Putamen (tissue), 1 donor: Measurements from ENCODE around the gene TMEM132C.
"Not testable (repeated sequence)": the region's sequence is repeated elsewhere in the genome, so short reads cannot be mapped to it uniquely, and the experiment has no call there.

Experiments used
- DNase-seq: peaks from one replicate; pipeline ENCODE4 v3.0.0-alpha.2; 2016; ENCODE audit warnings: low spot score

Gene TMEM132C

DNA sequence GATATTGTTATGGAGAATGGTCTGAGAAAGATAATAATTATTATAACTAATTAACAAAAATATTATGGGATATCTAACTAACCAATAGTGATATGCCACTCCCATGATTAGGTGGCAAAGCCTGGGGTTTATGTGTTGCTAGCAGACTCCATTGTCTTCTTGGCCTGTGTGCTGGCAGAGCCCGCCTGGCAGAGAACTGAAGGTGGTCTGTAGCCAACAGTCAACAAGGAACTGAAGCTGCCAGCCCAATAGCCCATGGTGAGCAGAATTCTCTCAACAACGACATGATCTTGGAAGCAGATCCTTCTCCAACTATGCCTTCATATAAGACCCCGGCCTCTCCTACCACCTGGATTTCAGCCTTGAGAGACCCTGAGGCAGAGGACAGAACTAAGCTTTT lies 298.0 kb downstream of the TMEM132C start:
- no peak for DNase-seq

DNA sequence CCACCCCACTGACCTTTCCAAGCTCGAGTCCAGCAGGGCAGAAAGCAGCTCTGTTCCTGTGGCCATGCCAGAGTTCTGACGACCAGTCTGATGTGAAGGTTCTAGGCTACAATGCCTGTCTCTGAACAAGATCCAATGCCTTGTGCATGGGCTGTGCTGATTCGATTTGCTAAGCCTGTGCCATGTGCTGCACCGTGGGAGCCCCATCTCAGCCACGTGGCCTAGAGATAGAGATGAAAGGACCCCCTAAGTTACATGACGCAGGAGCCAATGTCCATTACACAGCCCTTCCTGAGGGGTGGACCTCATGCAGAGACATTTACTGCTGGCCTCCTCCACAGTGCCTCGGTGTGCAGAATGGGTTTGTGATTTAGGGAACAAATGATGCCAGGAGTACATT lies 300.8 kb downstream of the TMEM132C start:
- DNase-seq = no peak

DNA sequence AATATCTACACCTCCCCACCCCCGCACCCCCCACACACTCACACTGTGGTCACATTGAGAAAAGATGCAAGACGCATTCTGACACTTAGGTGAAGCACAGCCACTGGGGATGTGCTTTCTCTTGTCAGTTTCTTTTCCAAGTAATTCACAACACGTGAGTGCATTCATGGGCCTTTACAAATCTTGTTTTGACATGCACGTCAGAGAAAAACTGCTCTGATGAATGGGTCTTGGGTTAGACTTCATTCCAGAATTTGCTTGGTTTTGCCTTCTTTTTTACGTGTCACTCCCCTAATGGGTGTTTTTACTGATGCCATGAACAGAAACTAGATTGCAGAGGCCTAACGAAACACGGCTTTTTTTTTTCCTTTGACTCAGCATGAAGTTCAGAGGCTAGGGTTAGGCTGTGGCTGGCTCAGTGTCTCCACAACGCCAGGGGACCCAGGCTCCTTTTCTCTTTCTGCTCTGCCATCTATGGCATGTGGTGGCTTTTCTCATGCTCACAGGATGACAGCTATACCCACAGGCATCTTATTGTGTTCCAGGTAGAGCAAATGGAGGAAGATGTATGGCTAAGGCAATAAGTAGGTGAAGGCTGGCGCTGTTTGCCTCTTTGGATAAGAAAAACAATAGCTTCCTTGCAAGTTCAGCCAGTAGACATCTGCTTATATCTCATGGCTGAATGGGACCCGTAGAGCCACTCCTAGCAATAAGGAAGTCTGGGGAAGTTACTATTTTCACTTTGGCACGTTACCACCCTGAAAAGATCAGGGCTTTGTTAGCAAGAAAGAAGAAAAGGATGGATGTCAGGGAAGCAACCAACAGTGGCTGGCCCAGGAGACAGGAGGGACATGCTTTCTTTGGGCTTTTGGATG lies 303.5 kb downstream of the TMEM132C start:
- DNase-seq = no peak

DNA sequence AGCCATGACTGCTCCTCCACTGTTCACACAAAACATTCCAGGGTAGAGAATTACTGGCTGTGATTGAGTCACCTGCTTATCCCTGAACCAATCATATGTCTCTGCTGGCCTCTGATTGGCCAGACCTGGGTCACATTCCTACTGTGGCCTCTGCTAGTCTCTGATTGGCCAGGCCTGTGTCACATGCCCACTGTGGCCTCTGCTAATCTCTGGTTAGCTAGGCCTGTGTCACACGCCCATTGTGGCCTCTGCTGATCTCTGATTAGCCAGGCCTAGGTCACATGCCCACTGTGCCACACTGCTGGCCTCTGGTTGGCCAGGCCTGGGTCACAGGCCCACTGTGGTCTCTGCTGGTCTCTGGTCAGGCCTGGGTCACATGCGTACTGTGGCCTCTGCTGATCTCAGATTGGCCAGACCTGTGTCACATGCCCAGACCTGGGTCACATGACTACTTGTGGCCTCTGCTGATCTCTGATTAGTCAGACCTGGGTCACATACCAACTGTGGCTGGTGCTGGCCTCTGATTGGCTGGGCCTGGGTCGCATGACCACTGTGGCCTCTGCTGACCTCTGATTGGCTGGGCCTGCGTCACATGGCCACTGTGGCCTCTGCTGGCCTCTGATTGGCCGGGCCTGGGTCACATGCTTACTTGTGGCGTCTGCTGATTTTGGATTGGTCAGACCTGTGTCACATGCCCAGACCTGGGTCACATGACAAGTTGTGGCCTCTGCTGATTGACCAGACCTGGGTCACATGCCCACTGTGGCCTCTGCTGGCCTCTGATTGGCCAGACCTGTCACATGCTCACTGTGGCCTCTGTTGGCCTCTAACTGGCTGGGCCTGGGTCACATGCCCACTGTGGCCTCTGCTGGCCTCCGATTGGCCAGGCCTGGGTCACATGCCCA lies 305.2 kb downstream of the TMEM132C start:
- no peak for DNase-seq

DNA sequence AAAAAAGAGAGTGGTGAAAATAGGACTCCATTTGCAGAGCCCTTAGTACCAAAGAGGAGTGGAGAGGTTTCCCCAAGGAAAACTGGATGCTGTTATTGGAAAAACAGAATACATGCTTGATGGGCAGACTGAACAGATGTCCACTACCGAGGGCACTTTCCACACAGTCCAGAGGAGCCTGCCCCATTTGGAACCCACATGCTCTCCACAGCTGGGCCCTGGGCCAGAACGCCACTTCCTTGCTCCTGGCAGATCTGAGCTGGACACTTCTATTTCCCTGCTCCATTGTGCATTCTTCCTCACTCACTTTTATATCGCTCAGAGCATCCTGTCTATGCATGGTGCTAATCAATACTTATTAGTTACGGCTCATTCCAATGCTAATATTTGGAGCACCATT lies 306.9 kb downstream of the TMEM132C start:
- no peak for DNase-seq

DNA sequence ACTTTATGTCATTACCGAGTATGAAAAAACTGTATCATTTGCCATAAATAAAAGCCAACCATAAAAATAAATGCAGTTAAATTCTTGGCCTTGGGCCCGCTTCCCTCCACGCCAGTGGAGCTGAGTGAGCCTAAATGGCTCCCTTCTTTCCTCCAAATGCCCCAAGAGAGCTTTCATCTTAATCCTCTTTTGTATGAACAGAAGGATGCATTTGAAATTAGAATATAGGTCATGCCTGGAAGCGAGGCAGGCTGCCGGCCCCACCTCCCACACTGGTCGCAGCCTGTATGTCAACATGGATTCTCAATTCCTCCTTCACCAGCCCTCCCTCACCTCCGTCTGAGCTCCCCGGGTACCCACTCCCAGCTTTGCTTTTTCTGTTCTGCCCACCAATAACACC lies 311.1 kb downstream of the TMEM132C start:
- no peak for DNase-seq

DNA sequence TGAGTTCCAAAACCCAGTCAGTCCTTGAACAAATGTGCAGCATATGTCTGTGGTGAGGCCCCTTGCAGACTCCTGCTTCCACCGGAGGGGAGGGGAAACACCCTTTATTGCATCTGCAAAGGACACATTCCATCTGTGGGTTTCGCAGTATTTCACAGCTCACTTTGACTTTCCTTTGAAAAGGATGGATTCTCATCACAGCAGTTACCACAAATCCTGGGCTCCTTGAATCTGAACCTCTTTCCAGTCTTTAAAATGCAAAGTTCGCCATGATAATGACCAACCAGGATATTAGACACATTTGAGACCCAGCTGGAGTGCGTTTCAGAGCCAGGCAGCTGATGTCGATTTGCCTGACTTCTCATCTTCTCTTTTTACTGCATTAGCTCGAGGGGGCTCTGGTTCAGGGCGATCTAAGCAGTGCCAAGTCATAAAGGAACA lies 314.4 kb downstream of the TMEM132C start:
- DNase-seq = no peak

DNA sequence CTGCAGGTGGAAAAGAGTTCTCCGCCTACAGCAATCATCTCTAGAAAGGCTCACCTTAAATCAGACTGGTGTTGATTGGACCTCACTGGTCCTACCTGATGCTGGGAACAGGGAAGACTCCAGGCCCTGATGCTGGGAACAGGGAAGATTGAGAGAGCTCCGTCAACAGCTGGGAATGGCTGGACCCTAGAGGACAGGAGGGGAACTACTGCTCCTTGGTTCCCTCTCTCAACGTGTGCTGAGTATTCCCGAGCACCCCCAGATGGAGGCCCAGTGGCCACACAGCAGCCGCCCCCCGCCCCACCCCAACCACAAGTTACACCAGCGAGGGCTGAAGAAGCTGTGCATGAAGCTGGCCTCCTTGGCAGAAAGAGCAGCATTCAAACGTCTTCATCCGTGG lies 316.5 kb downstream of the TMEM132C start:
- DNase-seq = no peak

DNA sequence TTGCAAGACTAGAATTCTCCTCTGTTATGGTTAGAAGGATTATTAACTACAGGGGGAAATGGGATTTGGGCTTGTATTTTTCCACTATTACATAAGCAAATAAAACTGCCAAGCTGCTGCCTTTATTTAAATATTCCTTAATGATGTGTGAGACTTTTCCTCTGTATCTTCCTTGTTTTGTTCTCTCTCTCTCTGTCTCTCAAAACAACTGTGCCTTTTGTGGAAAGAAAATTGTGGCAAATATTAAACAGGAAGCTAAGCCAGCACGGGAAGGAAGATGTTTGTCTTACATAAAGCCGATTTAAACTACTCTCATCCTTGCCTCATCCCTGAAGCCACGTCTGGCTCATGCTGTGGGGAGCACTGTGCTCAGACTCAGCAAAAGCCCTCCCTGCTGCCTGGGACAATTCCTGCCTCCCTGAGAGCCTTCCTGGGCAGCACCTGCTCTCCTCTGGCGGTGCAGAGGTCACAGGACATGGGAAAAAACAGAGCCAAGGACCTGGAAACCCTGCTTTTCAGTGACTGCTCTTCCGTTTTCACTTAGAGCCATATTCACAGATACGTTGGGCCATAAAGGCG lies 319.6 kb downstream of the TMEM132C start:
- DNase-seq = no peak

DNA sequence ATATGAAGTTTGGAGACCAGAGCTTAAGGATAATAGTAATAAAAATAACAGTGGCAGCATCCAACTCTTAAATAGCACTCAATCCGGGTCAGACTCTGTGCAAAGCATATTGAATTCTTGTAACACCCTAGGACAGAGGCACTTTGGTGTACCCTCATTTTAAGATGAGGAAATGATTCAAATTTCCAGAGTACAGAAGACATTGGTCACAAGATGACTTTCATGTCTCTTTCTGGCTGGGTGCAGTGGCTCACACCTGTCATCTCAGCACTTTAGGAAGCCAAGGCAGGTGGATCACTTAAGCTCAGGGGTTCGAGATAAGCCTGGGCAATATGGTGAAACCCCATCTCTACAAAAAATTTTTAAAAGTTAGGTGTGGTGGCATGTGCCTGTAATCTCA lies 320.9 kb downstream of the TMEM132C start:
- no peak for DNase-seq

DNA sequence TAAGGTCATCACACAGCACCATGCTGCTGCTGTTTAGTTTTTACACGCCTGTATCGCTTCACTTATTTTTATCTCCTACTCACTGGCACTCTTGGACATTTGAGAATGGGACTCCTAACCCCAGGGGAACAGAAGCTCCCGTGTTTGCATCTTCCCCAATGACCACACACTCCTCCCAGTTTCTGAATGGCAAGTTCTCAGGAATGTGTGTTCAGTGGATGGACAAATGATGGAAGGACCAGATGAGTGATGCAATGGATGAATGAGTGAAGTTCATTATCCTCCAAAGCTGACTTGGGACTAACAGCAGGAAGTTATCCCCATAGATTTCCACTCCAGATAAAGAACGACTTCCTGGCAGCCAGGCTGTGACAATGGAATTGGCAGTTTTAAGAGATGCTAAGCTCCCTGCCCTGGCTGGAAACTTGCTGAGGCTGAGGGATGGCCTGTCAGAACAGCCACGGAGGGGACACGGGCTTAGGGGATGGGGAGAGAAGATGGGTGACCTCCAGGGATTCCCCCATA lies 325.3 kb downstream of the TMEM132C start:
- DNase-seq = no peak

DNA sequence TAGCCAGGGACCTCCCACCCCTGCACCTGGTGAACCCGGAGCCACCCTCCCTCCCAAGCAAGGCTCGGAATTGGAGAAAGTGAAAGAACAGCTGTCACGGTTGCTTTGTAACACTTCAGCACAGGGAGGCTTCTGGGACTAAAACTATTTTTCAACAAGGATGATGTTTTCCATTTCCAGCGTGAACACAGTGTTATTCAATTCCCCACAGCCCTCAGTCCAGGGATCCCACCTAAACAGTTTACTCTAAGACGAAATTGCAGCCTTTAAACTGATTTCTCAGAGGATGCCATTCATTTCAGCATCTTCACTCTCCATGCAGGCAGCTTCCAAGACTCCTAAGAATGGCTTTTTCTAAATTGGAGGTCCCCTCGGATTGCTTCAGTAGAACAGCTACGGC lies 327.6 kb downstream of the TMEM132C start:
- no peak for DNase-seq

DNA sequence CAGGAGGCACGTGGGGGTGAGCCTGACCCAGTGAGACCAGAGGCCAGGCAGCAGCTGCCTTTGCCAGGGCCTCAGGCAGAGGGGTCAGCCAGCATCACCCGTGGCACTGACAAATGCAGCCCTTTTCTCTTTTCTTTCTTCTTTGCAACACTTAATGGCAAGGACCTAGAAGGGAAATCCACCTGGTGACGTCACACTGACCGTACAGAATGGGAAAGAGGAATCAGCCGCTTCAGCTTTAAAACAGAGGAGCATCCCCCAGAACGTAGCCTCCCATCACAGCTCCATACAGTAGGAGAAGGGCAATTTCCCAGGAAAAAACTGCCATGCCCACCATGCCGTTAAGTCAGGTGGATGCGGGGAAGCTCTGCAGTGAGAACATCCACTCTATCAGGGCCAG lies 328.6 kb downstream of the TMEM132C start:
- DNase-seq = no peak

DNA sequence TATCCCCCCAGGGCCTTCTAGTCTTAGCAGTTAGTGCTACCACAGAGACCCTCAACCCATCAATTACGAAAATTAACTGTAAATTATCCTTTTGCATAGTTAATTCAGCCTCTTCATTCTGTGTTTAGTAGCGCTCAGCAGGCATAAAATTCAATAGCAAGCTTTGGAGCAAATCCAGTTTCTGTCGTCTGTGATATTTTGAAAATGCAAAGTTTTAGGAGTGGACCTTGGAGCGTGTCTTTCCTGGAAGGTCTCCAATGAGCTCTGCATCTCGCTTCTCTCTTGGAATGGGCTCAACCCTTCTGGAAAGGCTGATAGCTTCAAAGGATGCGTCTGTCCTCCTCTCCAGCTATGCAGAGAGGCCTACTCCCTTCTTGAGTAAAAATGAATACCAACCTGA lies 333.9 kb downstream of the TMEM132C start:
- DNase-seq = no peak

DNA sequence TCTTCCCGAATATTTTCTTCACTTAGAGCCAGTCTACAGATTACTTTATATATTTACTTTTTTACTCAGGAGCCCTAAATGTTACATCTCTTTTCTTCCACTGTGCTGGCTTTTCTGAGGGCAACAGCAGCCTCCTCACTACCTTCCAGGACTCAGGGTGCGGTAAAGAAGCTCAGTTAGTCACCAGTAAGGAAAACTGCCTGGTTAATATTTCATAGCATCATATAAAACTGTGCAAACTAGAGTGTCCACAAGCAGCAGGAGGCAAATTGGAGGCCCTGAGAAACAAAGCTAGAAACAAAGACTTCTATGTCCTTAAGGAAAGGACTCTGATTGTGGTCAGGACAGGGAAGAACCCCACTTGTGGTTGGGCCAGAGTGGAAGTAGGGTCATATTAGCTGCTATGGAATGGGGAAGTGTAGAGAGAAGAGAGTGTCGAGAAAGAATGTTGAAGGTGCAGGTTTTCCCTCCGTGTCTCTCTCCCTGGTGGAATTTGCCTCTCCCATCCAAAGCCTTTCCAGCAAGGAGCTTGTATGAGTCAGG lies 336.7 kb downstream of the TMEM132C start:
- no peak for DNase-seq

DNA sequence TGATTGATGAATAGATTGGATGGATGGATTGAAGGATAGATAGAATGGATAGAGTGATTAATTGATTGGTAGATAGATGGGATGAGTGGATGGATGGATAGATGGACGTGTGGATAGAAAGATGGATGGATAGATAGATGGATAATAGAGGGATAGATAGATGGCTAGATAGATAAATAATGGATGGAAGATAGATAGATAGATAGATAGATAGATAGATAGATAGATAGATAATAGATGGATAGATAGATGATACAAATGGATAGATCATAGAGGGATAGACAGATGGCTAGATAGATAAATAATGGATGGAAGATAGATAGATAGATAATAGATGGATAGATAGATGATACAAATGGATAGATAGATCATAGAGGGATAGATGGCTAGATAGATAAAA lies 337.2 kb downstream of the TMEM132C start:
- not testable (repeated sequence) for DNase-seq

DNA sequence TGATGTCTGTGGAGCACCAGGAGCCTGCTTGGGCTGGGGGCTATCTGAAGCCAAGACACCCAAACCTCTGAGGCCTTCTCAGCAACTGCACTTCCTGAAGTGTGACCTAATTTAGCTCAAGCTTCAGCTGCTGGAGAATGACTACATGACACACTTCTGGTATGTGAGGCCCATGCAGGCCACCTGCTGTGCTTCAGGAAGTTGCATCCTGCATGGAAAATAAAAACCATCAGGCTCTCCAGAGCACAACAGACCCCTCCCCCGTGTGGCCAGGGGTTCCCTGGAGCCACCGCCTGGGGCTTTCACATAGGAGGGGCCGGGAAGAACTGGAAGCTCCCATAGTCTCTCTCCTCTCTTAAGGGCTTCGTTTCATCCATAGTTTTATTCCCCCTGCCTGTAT lies 339.1 kb downstream of the TMEM132C start:
- no peak for DNase-seq

DNA sequence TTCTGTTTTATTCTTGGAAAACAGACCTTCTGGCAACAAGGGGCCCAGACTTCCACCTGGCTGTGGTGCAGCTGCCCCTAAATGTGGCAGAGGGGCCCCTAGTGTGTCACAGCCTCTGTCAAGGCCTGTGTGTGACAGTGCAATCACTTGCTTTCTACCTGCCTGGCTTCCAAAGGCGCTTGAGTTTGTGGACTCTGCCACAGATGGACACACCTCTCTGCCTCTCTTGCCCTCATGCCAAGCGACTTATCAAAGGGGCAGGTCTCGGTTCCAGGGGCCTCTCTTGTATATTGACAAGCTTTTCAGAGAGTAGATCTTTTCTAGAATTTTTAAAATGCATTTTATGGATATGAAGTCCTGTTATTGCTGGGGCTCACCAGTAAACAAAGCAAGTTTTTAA lies 339.6 kb downstream of the TMEM132C start:
- DNase-seq = no peak

DNA sequence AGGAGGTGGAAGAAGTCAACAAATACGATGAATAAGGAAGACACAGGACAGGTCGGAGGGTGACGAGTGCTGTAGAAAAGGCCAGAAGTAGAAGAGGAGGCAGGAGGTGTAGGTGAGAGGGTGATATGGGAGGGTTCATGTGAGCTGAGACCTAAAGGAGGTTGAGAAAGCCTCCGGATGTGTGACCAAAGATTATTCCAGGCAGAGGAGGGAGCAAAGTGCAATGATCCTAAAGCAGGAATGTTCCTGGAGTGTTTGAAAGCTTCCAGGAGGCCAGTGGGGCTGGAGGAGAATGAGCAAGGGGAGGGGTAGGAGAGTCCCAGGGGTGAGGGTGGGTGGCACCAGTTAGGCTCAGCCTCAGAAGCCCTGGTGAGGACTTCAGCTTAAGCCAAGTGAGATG lies 340.0 kb downstream of the TMEM132C start:
- no peak for DNase-seq

DNA sequence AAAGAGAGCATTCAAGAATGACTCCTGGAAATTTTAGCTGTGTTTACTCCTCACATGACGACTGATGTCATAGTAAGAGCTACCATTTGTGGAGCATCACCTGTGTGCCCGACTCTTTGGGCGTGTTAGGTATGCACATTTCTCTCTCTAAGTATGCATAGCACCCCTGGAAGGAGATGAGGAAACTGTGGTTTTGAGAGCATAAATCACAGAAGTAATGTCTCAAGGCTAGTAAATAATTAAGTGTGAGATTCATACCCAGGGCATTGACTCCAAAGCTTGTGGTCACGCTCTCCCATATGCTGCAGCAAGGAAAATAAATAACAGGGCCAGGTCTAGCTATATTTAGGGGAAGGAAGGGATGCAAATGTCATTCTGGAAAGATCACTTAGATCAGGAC lies 340.7 kb downstream of the TMEM132C start:
- DNase-seq = no peak

DNA sequence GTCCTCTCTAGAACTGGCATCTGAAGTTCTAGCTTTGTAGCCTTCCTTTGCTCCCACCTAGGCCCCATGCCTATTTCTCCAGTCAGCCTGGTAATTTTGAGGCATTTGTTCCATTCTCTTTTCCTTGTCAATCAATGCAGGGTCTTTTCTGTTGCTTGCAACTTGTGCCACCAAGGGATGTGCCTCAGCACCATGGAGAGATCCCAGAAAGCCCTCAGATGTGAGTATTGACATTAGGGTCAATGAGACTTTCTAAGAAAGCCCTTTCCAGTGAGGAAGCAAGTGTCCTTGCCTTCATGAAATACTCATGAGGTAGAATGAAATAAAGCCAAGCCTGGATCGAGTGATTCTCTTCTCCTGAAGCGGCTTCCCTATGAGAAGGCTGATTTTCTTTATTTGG lies 342.9 kb downstream of the TMEM132C start:
- no peak for DNase-seq

DNA sequence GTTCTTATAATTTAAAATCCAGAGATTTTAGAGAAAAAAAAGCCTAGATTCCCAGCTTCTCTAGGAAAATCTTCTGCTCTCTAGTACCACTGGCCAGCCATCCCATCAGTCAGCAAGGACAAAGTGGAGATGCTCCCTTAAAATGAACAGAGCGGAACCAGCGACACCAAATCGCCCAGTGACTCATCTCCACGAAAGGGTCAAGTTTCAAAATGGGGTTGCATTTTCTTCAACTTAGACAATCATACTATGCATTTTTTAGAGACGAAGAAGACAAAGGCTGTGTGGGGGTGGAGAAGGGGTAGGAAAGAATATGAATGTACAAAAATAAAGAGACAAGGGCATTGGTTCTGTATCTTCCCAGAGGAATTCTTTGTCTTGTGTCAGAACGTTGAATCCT lies 344.8 kb downstream of the TMEM132C start:
- DNase-seq = no peak
